GM21367 (cell line): ENCODE measurements around the gene ELF1.
"Not testable (repeated sequence)": the region's sequence is repeated elsewhere in the genome, so short reads cannot be mapped to it uniquely, and the experiment has no call there.

ENCODE experiments used
- ATAC-seq: cut with Tn5 transposase; IDR thresholded peaks from one replicate; pipeline ENCODE4 v1.9.1; 2021; ENCODE audit not compliant: unreplicated experiment

Gene ELF1

DNA sequence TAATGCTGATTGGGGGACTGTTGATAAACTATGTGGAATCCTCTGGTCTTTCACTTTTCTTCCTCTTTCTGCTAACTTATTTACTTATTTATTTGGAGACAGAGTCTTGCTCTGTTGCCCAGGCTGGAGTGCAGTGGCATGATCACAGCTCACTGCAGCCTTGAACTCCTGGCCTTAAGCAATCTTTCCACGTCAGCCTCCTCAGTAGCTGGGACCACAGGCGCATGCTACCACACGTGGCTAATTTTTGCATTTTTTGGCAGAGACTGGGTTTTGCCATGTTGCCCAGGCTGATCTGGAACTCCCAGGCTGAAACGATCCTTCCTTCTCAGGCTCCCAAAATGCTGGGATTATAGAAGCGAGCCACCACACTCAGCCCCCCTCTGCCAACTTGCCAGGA is 77.5 kb downstream of the ELF1 start:
- ATAC-seq: no peak

DNA sequence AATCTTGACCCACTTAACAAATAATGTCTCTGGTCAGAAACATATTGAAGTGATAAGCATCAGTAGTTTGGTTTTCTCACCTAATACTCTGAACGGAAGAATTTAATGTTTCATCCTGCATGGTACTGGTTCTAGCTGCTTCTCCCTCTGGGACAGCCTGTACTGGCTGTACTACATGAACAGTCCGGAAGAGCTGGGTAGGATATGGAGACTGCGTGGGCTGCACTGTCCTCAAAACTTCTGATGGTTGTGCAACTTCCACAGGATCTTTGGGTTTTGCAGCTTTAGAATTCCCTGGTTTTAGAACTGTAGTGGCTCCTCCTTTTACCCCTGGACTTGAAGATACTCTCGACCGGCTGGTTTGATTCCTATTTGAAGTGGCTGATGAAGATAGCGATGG is 78.3 kb downstream of the ELF1 start:
- no peak for ATAC-seq

DNA sequence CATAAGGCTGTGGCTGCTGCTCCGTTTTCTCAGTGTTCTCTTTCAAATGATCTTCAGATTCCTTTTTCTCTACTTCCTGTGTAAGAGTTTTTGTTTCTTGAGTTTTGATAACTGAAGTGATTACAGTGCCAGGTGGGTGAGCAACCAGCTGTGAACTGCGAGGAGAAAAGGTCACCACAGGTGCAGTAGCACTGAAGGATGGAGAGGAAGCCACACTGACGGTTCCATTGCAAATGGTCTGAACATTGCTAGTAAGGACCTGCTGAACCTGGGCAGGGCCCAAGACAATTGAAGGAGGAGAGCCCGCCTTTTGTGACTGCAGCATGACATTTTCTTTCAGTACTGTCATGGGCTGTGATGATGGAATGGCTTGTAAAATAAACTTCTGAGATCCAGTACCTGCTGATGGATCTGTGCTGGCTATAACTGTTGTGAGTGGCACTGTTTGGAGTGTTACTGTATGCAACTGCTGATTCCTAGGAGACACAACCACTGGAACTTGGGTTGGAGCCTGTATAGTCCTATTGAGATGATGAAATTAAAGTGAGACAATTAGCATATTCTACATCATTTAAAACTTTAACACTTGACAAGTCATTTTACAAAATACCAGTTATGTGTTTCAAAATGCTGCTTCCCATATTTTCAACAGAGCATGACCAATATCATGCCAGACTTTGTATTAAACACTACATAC is 85.5 kb downstream of the ELF1 start:
- ATAC-seq: peak; percentile 60

DNA sequence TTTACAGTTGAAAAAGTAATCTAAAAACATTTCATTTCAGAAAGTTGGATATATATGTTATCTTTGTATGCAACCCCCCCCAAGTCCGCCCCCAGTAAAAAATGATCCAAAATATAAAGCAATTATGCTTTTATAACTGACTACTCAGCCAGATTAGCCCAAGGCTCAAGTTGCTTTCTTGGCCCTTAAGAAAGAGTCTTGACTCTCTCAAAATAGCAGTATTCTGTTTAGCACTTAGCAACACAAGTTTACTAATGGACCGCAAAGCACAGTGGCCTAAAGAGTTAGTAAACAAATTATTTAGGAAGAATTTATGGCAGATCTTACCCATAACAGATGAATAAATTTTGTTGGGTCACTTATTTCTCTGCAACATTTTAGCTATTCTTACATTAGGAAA is 86.9 kb downstream of the ELF1 start:
- ATAC-seq: no peak

DNA sequence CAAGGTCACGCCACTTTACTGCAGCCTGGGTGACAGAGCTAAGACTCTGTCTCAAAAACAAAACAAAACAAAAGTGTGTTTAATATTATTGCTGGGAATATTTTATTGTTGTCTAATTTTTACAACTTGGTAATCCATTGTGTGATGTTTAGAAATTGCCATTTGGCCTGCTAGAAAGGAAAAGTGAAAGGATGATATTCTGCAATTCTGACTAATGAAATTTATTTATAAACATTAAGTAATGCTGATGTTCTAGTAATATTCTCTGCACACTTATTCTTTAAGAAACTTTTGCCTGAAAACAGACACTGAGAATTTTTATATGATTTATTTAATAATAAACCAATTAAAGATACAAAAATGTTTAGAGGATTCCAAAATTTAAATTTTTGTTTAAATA is 87.4 kb downstream of the ELF1 start:
- ATAC-seq: no peak

DNA sequence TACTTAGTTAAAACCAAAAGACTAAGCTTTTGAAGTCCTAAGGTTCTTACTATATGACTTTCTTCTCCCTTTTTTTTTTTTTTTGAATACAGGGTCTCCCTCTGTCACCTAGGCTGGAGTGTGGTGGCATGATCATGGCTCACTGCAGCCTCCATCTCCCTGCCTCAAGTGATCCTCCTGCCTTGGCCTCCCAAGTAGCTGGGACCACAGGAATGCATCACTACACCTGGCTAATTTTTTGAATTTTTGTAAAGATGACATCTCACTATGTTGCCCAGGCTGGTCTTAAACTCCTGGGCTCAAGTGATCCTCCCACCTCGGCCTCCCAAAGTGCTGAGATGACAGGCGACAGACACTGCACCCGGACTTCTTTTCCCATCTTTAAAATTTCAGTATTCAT is 89.2 kb downstream of the ELF1 start:
- not testable (repeated sequence) for ATAC-seq

DNA sequence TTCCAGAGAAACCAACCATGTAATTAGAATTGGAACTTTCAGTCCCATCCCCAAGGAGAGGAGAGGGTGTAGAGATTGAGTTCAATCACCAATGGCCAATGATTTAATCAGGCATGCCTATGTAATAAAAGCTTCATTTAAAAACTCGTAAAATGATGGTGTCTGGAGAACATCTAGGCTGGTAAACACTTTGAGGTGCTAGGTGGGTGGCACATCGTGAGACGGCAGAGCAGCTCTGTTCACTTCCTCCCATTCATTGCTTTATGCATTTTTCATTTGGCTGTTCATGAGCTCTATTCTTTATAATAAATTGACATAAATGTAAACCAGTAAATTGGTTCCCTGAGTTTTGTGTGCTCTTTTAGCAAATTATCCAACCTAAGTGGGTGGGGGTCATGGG is 90.1 kb downstream of the ELF1 start:
- no peak for ATAC-seq

DNA sequence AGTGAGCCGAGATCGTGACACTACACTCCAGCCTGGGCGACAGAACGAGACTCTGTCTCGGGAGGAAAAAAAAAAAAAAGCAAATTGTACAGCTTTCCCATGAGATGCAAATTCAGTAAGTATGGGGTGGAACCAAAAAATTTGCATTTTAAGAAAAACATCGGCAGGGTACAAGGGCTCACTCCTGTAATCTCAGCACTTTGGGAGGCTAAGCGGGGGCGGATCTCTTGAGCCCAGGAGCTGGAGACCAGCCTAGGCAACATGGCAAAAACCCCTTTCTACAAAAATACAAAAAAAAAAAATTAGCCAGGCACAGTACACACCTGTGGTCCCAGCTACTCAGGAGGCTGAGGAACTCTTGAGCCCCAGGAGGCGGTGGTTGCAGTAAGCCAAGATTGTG is 91.2 kb downstream of the ELF1 start:
- ATAC-seq: no peak

DNA sequence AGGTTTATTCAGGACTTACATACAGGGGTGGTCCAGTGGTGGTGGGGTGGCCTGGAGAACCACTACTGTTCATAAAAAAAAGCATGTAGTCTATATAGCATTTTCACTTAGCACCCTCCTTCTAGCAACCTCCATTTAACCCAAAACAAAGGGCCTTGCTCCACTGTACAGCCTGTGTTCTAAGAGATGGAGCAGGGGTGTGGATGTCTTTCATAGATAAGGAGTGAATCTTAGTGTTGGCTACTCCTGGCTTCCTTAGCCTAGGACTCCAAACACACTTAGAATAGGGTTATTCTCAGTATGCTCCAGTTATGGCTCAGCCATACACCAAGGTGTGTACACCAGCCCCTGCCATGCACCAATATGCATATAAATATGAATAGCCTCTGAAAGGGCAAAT is 95.2 kb downstream of the ELF1 start:
- no peak for ATAC-seq

DNA sequence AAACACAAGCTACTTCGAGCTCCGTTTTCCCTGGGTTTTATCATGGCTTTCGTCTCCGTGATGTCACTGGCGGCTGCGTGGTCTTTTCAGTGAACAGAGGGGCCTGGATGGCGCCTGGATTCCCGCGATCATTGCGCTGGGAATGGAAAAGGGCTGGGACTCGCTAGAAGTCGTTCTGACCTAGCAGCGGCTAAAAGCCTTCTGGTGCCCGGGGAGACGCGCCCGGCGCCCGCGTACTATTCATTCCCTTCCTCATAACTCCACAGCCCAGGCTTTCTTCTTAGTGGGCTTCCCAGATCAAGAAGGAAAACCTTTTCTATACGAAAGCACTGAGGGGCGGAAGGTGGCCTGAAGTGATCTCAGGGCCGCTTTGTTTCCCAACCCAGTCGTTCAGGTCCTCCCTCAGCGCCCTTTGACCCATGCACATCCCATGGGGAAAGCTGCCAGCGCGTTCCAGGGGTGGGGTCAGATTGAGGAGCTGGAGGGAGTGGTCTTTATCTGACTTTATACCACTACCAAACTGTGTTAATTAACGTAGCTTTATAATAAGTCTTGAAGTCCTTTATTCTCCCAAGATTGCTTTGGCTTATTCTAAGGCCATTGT is 96.6 kb downstream of the ELF1 start:
- ATAC-seq: no peak

DNA sequence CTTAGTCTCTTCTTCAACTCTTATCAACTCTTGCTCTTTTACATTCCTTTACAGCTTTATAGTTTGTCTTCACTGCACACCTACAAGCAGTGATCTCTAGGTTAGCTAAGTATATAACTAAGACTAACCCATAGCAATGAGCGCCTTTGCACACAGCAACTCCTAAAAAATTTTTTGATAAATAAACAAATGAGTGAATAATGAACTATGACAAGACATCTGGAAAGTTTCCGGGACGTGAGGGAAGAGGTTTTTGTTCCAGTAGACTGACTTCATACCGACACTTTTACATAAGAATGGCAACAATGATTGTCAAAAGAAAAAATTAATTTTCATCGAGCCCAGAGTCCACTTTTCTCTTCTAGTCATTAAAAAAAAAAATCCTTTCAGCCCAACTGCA is 98.3 kb downstream of the ELF1 start:
- no peak for ATAC-seq

DNA sequence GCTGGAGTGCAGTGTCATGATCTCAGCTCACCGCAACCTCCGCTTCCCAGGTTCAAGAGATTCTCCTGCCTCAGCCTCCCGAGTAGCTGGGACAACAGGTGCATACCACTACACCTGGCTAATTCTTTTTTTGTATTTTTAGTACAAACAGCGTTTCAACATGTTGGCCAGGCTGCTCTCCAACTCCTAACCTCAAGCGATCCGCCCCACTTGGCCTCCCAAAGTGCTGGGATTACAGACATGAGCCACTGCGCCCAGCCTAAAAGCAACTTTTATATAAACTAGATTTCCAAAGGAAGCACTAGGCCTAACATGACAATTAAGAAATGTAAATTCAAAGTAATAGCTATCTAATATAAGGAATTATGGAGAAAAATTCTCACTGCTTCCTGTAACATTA is 99.2 kb downstream of the ELF1 start:
- ATAC-seq: not testable (repeated sequence)

DNA sequence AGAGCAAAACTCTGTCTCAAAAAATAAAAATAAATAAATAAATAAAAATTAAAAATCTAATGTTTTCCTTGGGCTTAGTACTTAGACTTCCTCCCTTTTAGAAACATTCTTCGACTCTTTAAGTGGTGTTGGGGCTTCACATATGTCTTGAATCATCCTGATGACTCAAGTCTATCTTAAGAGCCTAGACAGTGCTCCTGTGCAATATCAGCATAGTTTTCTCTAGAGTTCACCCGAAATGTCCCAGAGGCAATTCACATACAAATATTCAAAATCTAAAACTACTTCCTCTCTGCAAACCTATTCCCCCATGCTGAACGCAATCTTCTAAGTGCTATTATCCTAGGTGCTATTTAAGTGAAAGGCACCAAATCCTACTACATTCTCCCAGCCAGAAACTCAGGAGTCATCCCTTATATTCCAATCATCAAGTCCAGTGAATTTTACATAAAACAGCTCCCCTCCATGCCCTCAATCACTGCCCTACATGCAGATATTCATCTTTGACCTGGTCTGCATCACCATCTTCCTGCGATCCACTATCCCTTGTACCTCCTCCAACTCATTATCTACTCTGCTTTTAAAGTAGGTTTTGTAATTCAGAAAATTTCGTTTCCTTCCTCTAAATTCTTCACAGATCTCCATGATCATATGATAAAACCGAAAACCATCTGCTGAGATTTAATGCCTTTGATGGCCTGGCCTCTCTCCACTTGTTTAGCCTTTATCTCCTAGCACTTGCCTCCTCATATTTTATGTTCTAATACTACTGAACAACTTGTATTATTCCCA is 102.7 kb downstream of the ELF1 start:
- no peak for ATAC-seq

DNA sequence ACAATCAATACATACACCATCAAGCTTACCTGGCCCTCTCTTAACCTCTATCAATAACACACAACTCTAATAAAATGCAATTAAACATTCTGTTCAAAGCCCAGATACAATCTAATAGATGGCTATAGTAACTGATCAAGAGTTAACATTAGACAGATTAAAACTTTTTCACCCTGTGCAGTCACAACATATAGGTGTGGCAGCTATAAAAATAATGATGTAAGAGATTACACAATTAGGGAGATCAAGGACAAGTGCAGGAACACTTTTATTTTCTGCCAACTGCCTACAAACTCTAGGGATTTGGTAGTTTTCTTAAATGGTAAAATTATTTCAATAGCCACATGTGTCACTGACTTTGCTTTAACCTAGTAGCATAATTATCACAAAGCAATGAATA is 104.3 kb downstream of the ELF1 start:
- not testable (repeated sequence) for ATAC-seq

DNA sequence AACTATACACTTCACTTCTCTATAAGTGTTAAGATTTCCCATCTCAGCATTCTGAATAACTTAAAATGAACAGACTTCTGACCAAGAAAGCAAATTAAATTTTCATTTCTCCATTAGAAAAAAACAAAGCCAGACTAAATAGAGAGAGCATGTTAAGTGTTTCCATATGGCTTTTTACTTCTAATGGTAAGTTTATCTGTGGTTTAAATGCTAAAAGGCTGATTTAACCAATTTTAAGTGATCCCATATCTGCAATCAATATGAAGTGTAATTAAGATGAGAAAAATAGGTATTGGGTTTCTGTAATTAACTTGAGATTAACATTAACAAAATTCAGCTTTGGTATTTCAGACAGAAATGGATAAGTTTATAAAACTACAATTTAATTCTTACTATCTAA is 107.8 kb downstream of the ELF1 start:
- ATAC-seq: no peak

DNA sequence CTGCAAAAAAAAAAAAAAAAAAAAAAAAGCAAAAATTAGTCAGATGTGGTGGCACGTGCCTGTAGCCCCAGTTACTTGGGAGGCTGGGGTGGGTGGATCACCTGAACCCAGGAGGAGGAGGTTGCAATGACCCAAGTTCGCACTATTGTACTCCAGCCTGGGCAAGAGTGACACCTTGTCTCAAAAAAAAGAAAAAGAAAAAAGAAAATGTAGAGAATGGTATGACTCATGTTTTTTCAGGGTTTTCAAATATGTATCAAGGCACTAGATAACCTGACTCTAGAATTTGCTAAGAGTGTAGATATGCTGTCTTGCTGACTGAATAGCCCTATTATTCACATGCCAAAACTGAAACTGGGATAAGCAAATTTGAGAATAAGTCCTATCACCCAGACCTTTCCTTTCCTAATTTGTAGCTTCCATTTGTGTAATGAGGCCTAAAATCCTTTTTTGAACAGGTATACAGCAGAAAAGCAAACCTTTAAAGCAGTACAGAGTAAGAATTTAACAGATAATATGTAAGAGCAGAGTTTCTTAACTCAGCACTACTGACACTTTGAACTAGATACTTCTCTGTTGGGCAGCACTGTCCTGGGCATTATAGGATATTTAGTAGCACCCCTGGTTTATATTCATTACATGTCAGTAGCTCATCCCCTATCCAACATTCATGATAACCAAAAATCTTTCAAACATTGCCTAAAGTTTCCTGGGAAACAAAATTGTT is 108.6 kb downstream of the ELF1 start:
- peak; percentile 42 for ATAC-seq

DNA sequence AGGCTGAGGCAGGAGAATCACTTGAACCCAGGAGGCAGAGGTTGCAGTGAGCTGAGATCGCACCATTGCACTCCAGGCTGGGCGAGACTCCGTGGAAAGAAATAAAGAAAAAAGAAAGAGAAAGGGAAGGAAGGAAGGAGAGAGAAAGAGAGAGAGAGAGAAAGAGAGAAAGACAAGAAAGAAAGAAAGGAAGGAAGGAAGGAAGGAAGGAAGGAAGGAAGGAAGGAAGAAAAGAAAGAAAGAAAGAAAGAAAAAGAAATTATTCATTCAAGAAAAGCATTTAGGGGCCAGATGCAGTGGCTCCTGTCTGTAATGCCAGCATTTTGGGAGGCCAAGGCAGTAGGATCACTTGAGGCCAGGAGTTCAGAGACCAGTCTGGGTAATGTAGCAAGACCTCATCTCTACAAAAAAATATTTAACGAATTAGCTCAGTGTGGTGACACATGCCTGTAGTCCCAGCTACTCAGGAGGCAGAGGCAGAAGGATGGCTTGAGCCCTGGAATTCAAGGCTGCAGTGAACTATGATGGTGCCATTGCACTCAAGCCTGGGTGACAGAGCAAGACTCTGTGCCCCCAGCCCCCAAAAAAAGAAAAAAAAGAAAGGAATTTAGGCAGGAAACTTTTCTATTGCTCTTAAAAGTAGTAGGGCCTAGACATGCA is 109.4 kb downstream of the ELF1 start:
- ATAC-seq: not testable (repeated sequence)

DNA sequence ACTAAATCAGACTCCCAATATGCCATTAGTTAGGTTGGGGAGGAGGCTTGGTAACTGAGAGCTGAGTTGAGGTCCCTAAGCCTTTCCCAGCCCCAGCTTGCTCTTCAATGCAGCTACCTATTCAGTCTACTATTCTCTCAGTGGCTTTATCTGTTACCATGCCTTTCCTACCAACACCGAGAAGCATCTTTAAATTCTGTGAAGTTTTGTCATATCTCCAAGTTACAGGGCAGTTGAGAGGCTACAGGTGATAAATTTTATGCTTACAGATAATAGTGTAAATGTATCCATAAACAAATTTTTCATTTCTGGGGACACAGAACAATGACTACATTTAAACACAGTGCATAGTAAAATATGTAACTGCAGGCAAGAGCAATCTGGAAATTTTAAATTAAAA is 110.6 kb downstream of the ELF1 start:
- ATAC-seq: no peak

DNA sequence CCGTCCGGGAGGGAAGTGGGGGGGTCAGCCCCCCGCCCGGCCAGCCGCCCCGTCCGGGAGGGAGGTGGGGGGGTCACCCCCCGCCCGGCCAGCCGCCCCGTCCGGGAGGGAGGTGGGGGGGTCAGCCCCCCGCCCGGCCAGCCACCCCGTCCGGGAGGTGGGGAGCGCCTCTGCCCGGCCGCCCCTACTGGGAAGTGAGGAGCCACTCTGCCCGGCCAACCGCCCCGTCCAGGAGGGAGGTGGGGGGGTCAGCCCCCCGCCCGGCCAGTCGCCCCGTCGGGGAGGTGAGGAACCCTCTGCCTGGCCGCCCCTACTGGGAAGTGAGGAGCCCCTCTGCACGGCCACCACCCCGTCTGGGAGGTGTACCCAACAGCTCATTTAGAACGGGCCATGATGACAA is 118.1 kb downstream of the ELF1 start:
- ATAC-seq: not testable (repeated sequence)

DNA sequence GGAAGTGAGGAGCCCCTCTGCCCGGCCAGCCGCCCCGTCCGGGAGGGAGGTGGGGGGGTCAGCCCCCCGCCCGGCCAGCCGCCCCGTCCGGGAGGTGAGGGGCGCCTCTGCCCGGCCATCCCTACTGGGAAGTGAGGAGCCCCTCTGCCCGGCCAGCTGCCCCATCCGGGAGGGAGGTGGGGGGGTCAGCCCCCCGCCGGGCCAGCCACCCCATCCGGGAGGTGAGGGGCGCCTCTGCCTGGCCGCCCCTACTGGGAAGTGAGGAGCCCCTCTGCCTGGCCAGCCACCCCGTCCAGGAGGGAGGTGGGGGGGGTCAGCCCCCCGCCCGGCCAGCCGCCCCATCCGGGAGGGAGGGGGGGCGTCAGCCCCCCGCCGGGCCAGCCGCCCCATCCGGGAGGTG is 118.5 kb downstream of the ELF1 start:
- not testable (repeated sequence) for ATAC-seq

DNA sequence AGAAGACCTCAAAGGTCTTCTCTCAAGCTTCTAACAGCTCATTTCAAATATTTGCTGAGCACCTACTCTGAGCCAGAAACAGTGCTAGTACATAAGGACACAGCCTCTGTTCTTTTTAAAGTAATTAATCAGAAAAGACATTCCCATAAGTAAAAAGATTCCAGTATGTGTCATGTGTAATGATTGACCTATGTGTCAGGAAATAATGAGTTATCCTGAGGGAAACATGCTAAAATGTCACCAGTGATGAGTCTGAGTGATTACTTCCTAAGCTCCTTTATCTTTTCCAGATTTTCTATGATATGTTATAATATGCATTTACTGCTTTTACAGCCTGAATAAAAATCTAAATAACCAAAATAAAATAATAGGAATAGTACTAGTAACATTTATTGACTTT is 122.1 kb downstream of the ELF1 start:
- ATAC-seq: no peak
